MCF 10A (cell line): ENCODE results near the gene FOLR3. TPM values are rescaled to one million over a fixed set of nuclear protein-coding genes. Genes with fewer than 3 reads are reported as not detected.

Experiments
- BruUV-seq: library from RNA; stranded (reverse); fragments of 400-500 nt; replicated peaks from 2 replicates; lab custom pipeline; 2021; lab: Mats Ljungman, UMichigan
- CTCF ChIA-PET: fragments of 300-600 bp; sonication (Branson Sonifier 250); formaldehyde crosslinking; extraction: SDS; loops from one replicate; lab custom pipeline; 2021; ENCODE audit warnings: antibody characterized with exemption, inconsistent platforms; lab: Yijun Ruan, JAX
- POLR2A ChIA-PET: fragments of 300-600, 350-650 bp; sonication (Branson Sonifier 250); formaldehyde crosslinking; extraction: SDS; loops from one replicate; lab custom pipeline; 2020; ENCODE audit warnings: antibody characterized with exemption, inconsistent platforms; lab: Yijun Ruan, JAX
- DNase-seq: peaks from one replicate; pipeline ENCODE4 v3.0.0-alpha.2; 2018; ENCODE audit not compliant: unreplicated experiment
- H3K27ac Mint-ChIP-seq: one replicate; pipeline ENCODE4 v1.8.0; 2022; ENCODE audit warnings: mild to moderate bottlenecking, low read depth, mixed read lengths; ENCODE audit not compliant: unreplicated experiment
- H3K27me3 Mint-ChIP-seq: one replicate; pipeline ENCODE4 v1.8.0; 2022; ENCODE audit warnings: mixed read lengths; ENCODE audit not compliant: insufficient read depth, unreplicated experiment
- H3K36me3 Mint-ChIP-seq: one replicate; pipeline ENCODE4 v1.8.0; 2022; ENCODE audit warnings: mild to moderate bottlenecking, moderate library complexity, mixed read lengths; ENCODE audit not compliant: insufficient read depth, unreplicated experiment
- H3K4me1 Mint-ChIP-seq: one replicate; pipeline ENCODE4 v1.8.0; 2022; ENCODE audit warnings: mixed read lengths; ENCODE audit not compliant: insufficient read depth, unreplicated experiment
- H3K4me3 Mint-ChIP-seq: one replicate; pipeline ENCODE4 v1.8.0; 2022; ENCODE audit warnings: mild to moderate bottlenecking, moderate library complexity, mixed read lengths; ENCODE audit not compliant: unreplicated experiment
- H3K9me3 Mint-ChIP-seq: one replicate; pipeline ENCODE4 v1.8.0; 2022; ENCODE audit warnings: mixed read lengths; ENCODE audit not compliant: unreplicated experiment
- intact Hi-C: fragments of 100-400 bp; cut with micrococcal nuclease; formaldehyde crosslinking; loops from 2 replicates; pipeline ENCODE4 v1.14.1; 2022
- total RNA-seq: library from RNA; stranded (reverse); gene quantifications from 2 replicates; pipeline ENCODE4 v1.2.3, GENCODE V29; 2022
- TF ChIP-seq, protein P1 (sequence below): fragments of 200-600 bp; IDR thresholded peaks from one replicate; pipeline ENCODE4 v1.8.0; 2022; ENCODE audit warnings: antibody characterized with exemption, mild to moderate bottlenecking; ENCODE audit not compliant: unreplicated experiment

FOLR3 gene
- total RNA-seq, 1 experiment from 2014 or later: 2.0 TPM

DNA sequence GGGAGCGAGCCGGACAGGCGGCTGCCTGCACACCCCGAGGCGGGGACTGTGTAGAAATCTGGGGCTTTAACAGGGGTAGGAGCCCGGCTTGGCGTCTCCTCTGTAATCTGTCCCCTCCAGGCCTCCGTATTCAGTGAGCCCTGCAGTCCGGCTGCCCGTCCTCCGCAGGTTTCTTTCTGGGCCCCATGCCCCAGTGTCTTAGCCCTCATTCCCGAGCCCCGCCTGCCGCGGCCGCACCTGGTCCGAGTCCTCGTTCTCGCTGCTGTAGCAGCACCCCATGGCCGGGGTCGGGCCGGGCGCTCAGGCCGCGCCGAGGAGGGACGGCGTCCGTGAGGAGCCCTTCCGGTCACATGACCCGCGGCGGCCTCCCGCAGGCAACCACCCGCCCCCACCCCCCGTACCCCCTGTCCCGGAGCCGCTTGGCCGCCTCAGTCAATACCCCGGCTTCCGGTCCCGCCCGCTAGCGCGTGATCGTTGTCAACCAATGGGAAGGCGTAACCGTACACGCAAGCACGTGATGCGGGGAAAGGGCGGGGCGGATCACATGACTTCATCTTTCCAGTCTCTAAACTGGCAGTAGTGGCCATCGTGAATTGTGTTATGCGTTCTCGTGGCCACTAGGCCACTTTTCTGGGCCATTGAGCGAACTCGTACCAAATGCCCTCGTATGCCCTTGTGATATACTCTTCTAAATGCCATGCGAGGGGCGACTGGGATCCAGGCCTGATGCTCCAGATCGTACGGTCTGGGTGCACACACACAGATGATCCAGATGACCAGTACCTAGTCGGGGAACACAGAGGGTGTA lies 32.4 kb upstream of the FOLR3 start, which contains the start of gene LAMTOR1:
Gene LAMTOR1 (minus strand): TSS at position 352 of the 808 bp plus-strand sequence. CDS start 73 bp downstream, at position 279.
- peaks cover 50% of the 10 kb centered on the region for H3K36me3 Mint-ChIP-seq
- no peaks in the 10 kb centered on the region for H3K27me3 Mint-ChIP-seq
- POLR2A ChIA-PET: interaction anchor here (0.6 to 6.7 kb wide), 19 partner anchors 9 to 307 kb away, joined by 3 to 73 read pairs (median 9); partner anchors contain the start of gene ANAPC15
- H3K9me3 Mint-ChIP-seq: no peaks in the 10 kb centered on the region
- DNase-seq: peak; percentile 98
- peak within 1 kb of the TSS; percentile 100 for H3K4me3 Mint-ChIP-seq
- H3K27ac Mint-ChIP-seq: peak within 1 kb of the TSS; percentile 100
- TF ChIP-seq, protein P1, sequence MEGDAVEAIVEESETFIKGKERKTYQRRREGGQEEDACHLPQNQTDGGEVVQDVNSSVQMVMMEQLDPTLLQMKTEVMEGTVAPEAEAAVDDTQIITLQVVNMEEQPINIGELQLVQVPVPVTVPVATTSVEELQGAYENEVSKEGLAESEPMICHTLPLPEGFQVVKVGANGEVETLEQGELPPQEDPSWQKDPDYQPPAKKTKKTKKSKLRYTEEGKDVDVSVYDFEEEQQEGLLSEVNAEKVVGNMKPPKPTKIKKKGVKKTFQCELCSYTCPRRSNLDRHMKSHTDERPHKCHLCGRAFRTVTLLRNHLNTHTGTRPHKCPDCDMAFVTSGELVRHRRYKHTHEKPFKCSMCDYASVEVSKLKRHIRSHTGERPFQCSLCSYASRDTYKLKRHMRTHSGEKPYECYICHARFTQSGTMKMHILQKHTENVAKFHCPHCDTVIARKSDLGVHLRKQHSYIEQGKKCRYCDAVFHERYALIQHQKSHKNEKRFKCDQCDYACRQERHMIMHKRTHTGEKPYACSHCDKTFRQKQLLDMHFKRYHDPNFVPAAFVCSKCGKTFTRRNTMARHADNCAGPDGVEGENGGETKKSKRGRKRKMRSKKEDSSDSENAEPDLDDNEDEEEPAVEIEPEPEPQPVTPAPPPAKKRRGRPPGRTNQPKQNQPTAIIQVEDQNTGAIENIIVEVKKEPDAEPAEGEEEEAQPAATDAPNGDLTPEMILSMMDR: peak; percentile 29
- TSS peak; percentile 57 for BruUV-seq
- CTCF ChIA-PET: interaction anchor here (0.8 to 6.3 kb wide), 8 partner anchors 8 to 343 kb away, joined by 3 to 47 read pairs (median 6); no protein-coding TSS in a partner anchor
- peaks cover 43% of the 10 kb centered on the region for H3K4me1 Mint-ChIP-seq
- intact Hi-C loops: loop anchor here (1.0 to 2.0 kb wide), 2 partner anchors 41 to 122 kb away; partner anchors contain the start of gene INPPL1

DNA sequence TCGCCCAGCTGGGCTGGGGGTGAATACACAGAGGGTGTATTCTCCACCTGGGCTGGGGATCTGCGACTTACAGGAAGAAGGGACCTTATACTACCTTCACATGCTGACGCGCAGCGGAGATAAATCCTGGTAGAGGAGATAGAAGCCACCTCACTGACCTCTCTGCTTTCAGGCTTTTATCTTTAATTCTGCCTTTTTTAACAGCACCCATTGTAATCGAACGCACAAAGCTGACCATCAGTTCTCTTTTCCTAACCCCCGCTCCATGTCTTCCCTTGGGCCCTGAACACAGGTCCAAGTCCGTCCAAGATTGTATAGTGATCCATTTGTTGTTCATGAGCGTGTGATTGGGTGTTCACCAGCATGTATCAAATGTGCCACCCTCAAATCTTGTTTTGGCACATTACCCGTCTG lies 31.8 kb upstream of the FOLR3 start:
- CTCF ChIA-PET: interaction anchor here (6.3 kb wide), 1 partner anchor 79 kb away, joined by 47 read pairs; no protein-coding TSS in a partner anchor
- Mint-ChIP-seq H3K27ac (peak overlapping the region; percentile 100), H3K36me3 (peaks cover 44% of the 10 kb centered on the region), H3K4me3 (peak overlapping the region; percentile 100), H3K9me3 (no peaks in the 10 kb centered on the region), H3K27me3 (no peaks in the 10 kb centered on the region), H3K4me1 (peaks cover 43% of the 10 kb centered on the region)
- TSS peak; percentile 91 for BruUV-seq
- POLR2A ChIA-PET: interaction anchor here (0.6 to 4.7 kb wide), 8 partner anchors 8 to 307 kb away, joined by 3 to 73 read pairs (median 4); partner anchors contain the start of gene ANAPC15
- intact Hi-C loops: loop anchor here (1.0 to 2.0 kb wide), 2 partner anchors 41 to 121 kb away; partner anchors contain the start of gene INPPL1
- TF ChIP-seq, protein P1: no peak
- DNase-seq: no peak

DNA sequence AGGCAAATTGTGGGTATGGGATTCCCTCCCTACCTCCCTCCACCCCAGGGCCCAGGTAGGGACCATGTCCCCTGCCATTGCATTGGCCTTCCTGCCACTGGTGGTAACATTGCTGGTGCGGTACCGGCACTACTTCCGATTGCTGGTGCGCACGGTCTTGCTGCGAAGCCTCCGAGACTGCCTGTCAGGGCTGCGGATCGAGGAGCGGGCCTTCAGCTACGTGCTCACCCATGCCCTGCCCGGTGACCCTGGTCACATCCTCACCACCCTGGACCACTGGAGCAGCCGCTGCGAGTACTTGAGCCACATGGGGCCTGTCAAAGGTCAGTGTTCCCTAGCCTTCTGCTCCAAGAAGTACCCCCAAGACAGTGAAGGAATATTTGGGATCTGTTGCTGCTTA lies 29.6 kb upstream of the FOLR3 start, which contains the start of gene TOMT:
Gene TOMT (plus strand): TSS at position 37 of the 400 bp plus-strand sequence. CDS start 28 bp downstream, at position 65.
- no TSS peak for BruUV-seq
- intact Hi-C loops: no loop called here
- Mint-ChIP-seq H3K9me3 (no peaks in the 10 kb centered on the region), H3K27me3 (no peaks in the 10 kb centered on the region), H3K4me3 (no peak within 1 kb of the TSS), H3K4me1 (peaks cover 34% of the 10 kb centered on the region), H3K36me3 (peaks cover 25% of the 10 kb centered on the region), H3K27ac (no peak within 1 kb of the TSS)
- ChIA-PET POLR2A (interaction anchor here (0.6 to 0.9 kb wide), 3 partner anchors 38 to 78 kb away, joined by 3 read pairs; no protein-coding TSS in a partner anchor), CTCF (interaction anchor here (0.6 to 3.6 kb wide), 5 partner anchors 9 to 325 kb away, joined by 3 to 15 read pairs (median 4); no protein-coding TSS in a partner anchor)
- TF ChIP-seq, protein P1: no peak
- no peak for DNase-seq
